Caco-2 (cell line): Measurements from ENCODE around the gene SEZ6L. TPM values are rescaled to one million over a fixed set of nuclear protein-coding genes. Genes with fewer than 3 reads are reported as not detected.

ENCODE experiments used
- BruUV-seq: library from RNA; stranded (reverse); fragments of 400-500 nt; replicated peaks from 2 replicates; lab custom pipeline; 2021; lab: Mats Ljungman, UMichigan
- CTCF ChIA-PET: fragments of 300-600 bp; sonication (Branson Sonifier 250); formaldehyde crosslinking; loops from one replicate; lab custom pipeline; 2022; ENCODE audit warnings: antibody characterized with exemption; lab: Charles Lee
- POLR2A ChIA-PET: fragments of 300-600 bp; sonication (Branson Sonifier 250); formaldehyde crosslinking; loops from one replicate; lab custom pipeline; 2022; ENCODE audit warnings: antibody characterized with exemption; lab: Charles Lee
- DNase-seq, 2 experiments: peaks; one replicate each; pipeline versions ENCODE4 v3.0.0 to v3.0.0-alpha.2; 2020 to 2022
- H3K27me3 ChIP-seq: replicated peaks from 2 replicates; pipeline ENCODE4 v1.6.0; 2011; ENCODE audit warnings: low read length; ENCODE audit not compliant: control insufficient read depth, insufficient read depth
- H3K36me3 ChIP-seq: 2 replicates; pipeline ENCODE4 v1.5.1; 2011; ENCODE audit warnings: low read length; ENCODE audit not compliant: control insufficient read depth, insufficient read depth
- H3K4me1 ChIP-seq: fragments of 250-450 bp; sonication (Bioruptor Pico); 2 replicates; pipeline ENCODE4 v1.5.1; 2020; ENCODE audit warnings: mild to moderate bottlenecking
- H3K4me3 ChIP-seq: 2 replicates; pipeline ENCODE4 v1.5.1; 2011; ENCODE audit warnings: low read depth, mild to moderate bottlenecking, control low read depth, low read length
- H3K9me3 ChIP-seq: fragments of 250-450 bp; sonication (Bioruptor Pico); 2 replicates; pipeline ENCODE4 v1.5.1; 2020; ENCODE audit warnings: mild to moderate bottlenecking, moderate library complexity
- H3K27ac Mint-ChIP-seq: one replicate; pipeline ENCODE4 v1.8.0; 2022; ENCODE audit warnings: mixed read lengths; ENCODE audit not compliant: unreplicated experiment
- H3K27me3 Mint-ChIP-seq: one replicate; pipeline ENCODE4 v1.8.0; 2022; ENCODE audit warnings: mixed read lengths; ENCODE audit not compliant: insufficient read depth, unreplicated experiment
- H3K36me3 Mint-ChIP-seq: one replicate; pipeline ENCODE4 v1.8.0; 2022; ENCODE audit warnings: mild to moderate bottlenecking, mixed read lengths; ENCODE audit not compliant: insufficient read depth, unreplicated experiment
- H3K4me1 Mint-ChIP-seq: one replicate; pipeline ENCODE4 v1.8.0; 2022; ENCODE audit warnings: low read depth, mixed read lengths; ENCODE audit not compliant: unreplicated experiment
- H3K4me3 Mint-ChIP-seq: one replicate; pipeline ENCODE4 v1.8.0; 2022; ENCODE audit warnings: mild to moderate bottlenecking, moderate library complexity, mixed read lengths; ENCODE audit not compliant: unreplicated experiment
- H3K9me3 Mint-ChIP-seq: one replicate; pipeline ENCODE4 v1.8.0; 2022; ENCODE audit warnings: mixed read lengths; ENCODE audit not compliant: unreplicated experiment
- CTCF ChIP-seq, 2 experiments: fragments of 200-600 bp in 1 of 2; IDR thresholded peaks; 1 replicate in 1 of 2; 2 replicates in 1 of 2; pipeline versions ENCODE4 v1.5.1 to v1.8.0; 2011 to 2022; ENCODE audit warnings: antibody characterized with exemption in 1 of 2, control low read depth in 1 of 2, inconsistent platforms in 1 of 2, low read depth in 1 of 2, low read length in 1 of 2, mild to moderate bottlenecking in 1 of 2, moderate library complexity in 1 of 2; ENCODE audit not compliant: insufficient read depth in 1 of 2, severe bottlenecking in 1 of 2, unreplicated experiment in 1 of 2
- intact Hi-C: fragments of 100-400 bp; cut with micrococcal nuclease; formaldehyde crosslinking; loops from one replicate; pipeline ENCODE4 v1.10.0; 2022; ENCODE audit not compliant: unreplicated experiment
- total RNA-seq: library from RNA; stranded (reverse); gene quantifications from 2 replicates; pipeline ENCODE4 v1.2.3, GENCODE V29; 2022

Gene SEZ6L
- total RNA-seq, 1 experiment from 2014 or later, result not detected

GRCh38 chr22:26418620-26419019 is 249.4 kb downstream of the SEZ6L start:
- CTCF ChIA-PET, result no interaction called here
- Histone ChIP-seq H3K9me3 (no peaks in the 10 kb centered on the region), H3K4me3 (no peak overlapping the region), H3K36me3 (no peaks in the 10 kb centered on the region), H3K27me3 (no peaks in the 10 kb centered on the region), H3K4me1 (0 out of 2 replicates have a peak, but pooled peaks cover 4% of the 10 kb centered on the region)
- Mint-ChIP-seq H3K36me3 (no peaks in the 10 kb centered on the region), H3K4me3 (no peak overlapping the region), H3K4me1 (no peaks in the 10 kb centered on the region), H3K27ac (no peak overlapping the region), H3K27me3 (peaks cover 4% of the 10 kb centered on the region), H3K9me3 (no peaks in the 10 kb centered on the region)
- no peak for TF ChIP-seq CTCF (IDR thresholded peaks at IDR 0.05; ENCODE audit: insufficient read depth in 1 of 2, low read depth in 1 of 2, low read length in 1 of 2, severe bottlenecking in 1 of 2, unreplicated experiment in 1 of 2)
- no peak for DNase-seq
- intact Hi-C loops, result no loop called here
- no TSS peak for BruUV-seq
- POLR2A ChIA-PET, result no interaction called here

- H3K27me3 ChIP-seq, result no peaks in the 10 kb centered on the region
- Mint-ChIP-seq H3K9me3 (no peaks in the 10 kb centered on the region), H3K36me3 (peaks cover 6% of the 10 kb centered on the region), H3K27ac (no peak overlapping the region), H3K27me3 (peaks cover 21% of the 10 kb centered on the region), H3K4me3 (peak overlapping the region; percentile 5), H3K4me1 (peaks cover 9% of the 10 kb centered on the region)
- POLR2A ChIA-PET, result no interaction called here
- no peak overlapping the region for H3K4me3 ChIP-seq
- no peaks in the 10 kb centered on the region for H3K9me3 ChIP-seq
- no TSS peak for BruUV-seq
- 0 out of 2 replicates have a peak, but pooled peaks cover 3% of the 10 kb centered on the region for H3K4me1 ChIP-seq
- DNase-seq, result no peak
- TF ChIP-seq CTCF (IDR thresholded peaks at IDR 0.05; ENCODE audit: insufficient read depth in 1 of 2, low read depth in 1 of 2, low read length in 1 of 2, severe bottlenecking in 1 of 2, unreplicated experiment in 1 of 2), result no peak
- no peaks in the 10 kb centered on the region for H3K36me3 ChIP-seq
- intact Hi-C loops, result no loop called here
- CTCF ChIA-PET, result no interaction called here
These were observed 257.7 kb downstream of the SEZ6L start for GRCh38 chr22:26426924-26427323.

- Histone ChIP-seq H3K27me3 (no peaks in the 10 kb centered on the region), H3K4me1 (0 out of 2 replicates have a peak, but pooled peaks cover 3% of the 10 kb centered on the region), H3K4me3 (peak within 1 kb of the TSS; percentile 51), H3K36me3 (no peaks in the 10 kb centered on the region), H3K9me3 (no peaks in the 10 kb centered on the region)
- no TSS peak for BruUV-seq
- H3K27ac Mint-ChIP-seq, result no peak within 1 kb of the TSS
- intact Hi-C loops, result no loop called here
- peak in 1 of 2 experiments; percentile 53 for DNase-seq
- ChIA-PET POLR2A (no interaction called here), CTCF (interaction anchor here (0.6 kb wide), 2 partner anchors 65 to 169 kb away, joined by 3 to 6 read pairs; no protein-coding TSS in a partner anchor)
- peak within 1 kb of the TSS; percentile 94 for H3K4me3 Mint-ChIP-seq
- no peak for TF ChIP-seq CTCF (IDR thresholded peaks at IDR 0.05; ENCODE audit: insufficient read depth in 1 of 2, low read depth in 1 of 2, low read length in 1 of 2, severe bottlenecking in 1 of 2, unreplicated experiment in 1 of 2)
- H3K36me3 Mint-ChIP-seq, result peaks cover 6% of the 10 kb centered on the region
- peaks cover 27% of the 10 kb centered on the region for H3K27me3 Mint-ChIP-seq
- peaks cover 9% of the 10 kb centered on the region for H3K4me1 Mint-ChIP-seq
- no peaks in the 10 kb centered on the region for H3K9me3 Mint-ChIP-seq
These were observed 259.5 kb downstream of the SEZ6L start, which contains the start of gene ASPHD2 for GRCh38 chr22:26428515-26429457. TSS of gene ASPHD2 (plus strand) at chr22:26429260. CDS start at chr22:26433616, 4,356 bp downstream.
